T-cell (primary cell): ENCODE results near the gene CLSTN3. TPM values are rescaled to one million over a fixed set of nuclear protein-coding genes. Genes with fewer than 3 reads are reported as not detected.

Experiments
- ATAC-seq, 4 experiments: fragments of 200-7000 bp in 3 of 4; fragments of 150-1000 bp in 1 of 4; cut with Tn5 transposase; replicated peaks in 1 of 4; 1 replicate in 3 of 4; 2 replicates in 1 of 4; pipeline ENCODE4 v1.10.0; 2021; ENCODE audit warnings: moderate library complexity in 3 of 4, mild to moderate bottlenecking in 2 of 4, moderate number of reproducible peaks in 1 of 4
- CTCF ChIA-PET, 2 donors: fragments of 300-600 bp; sonication (Branson Sonifier 250); formaldehyde crosslinking; loops; one replicate each; lab custom pipeline; 2022; ENCODE audit warnings: antibody characterized with exemption in 2 of 2; lab: Charles Lee
- POLR2A ChIA-PET, 2 donors: fragments of 300-600 bp; sonication (Branson Sonifier 250); formaldehyde crosslinking; loops; one replicate each; lab custom pipeline; 2022; ENCODE audit warnings: antibody characterized with exemption in 2 of 2; lab: Charles Lee
- DNase-seq, 35 experiments: peaks; one replicate each; pipeline versions ENCODE4 v3.0.0 to v3.0.0-alpha.2; 2013 to 2023
- H3K27ac ChIP-seq: one replicate; pipeline ENCODE4 v1.5.1; 2013; ENCODE audit warnings: low read length
- H3K27me3 ChIP-seq, 2 experiments: replicated peaks in 1 of 2; 1 replicate in 1 of 2; 2 replicates in 1 of 2; pipeline versions ENCODE4 v1.6.1 to v1.7.0; 2013; ENCODE audit warnings: low read length in 1 of 2, mixed read lengths in 1 of 2; ENCODE audit not compliant: control insufficient read depth in 2 of 2, insufficient read depth in 2 of 2; ENCODE audit errors: extremely low read depth in 1 of 2
- H3K36me3 ChIP-seq, 2 donors: 1 replicate in 1 of 2; 2 replicates in 1 of 2; pipeline versions ENCODE4 v1.6.1 to v1.7.0; 2013; ENCODE audit warnings: low read length in 1 of 2; ENCODE audit not compliant: control insufficient read depth in 2 of 2, insufficient read depth in 1 of 2; ENCODE audit errors: extremely low read depth in 1 of 2
- H3K4me1 ChIP-seq, 2 experiments: 1 replicate in 1 of 2; 2 replicates in 1 of 2; pipeline versions ENCODE4 v1.6.1 to v1.7.0; 2013; ENCODE audit warnings: low read length in 2 of 2, mixed read lengths in 1 of 2; ENCODE audit not compliant: insufficient read depth in 2 of 2, control insufficient read depth in 1 of 2; ENCODE audit errors: extremely low read depth in 1 of 2
- H3K4me3 ChIP-seq, 2 donors: 1 replicate in 1 of 2; 2 replicates in 1 of 2; pipeline versions ENCODE4 v1.5.1 to v1.7.0; 2013; ENCODE audit warnings: mild to moderate bottlenecking in 2 of 2, low read length in 1 of 2, moderate library complexity in 1 of 2; ENCODE audit not compliant: control insufficient read depth in 1 of 2; ENCODE audit errors: extremely low read depth in 1 of 2
- H3K9me3 ChIP-seq: 2 replicates; pipeline ENCODE4 v1.7.0; 2013
- H3K27ac Mint-ChIP-seq, 2 donors: one replicate each; pipeline ENCODE4 v1.8.0; 2020 to 2021; ENCODE audit warnings: mild to moderate bottlenecking in 2 of 2, mixed read lengths in 2 of 2
- H3K27me3 Mint-ChIP-seq, 2 donors: one replicate each; pipeline ENCODE4 v1.8.0; 2021 to 2022; ENCODE audit warnings: mixed read lengths in 2 of 2
- H3K36me3 Mint-ChIP-seq: one replicate; pipeline ENCODE4 v1.8.0; 2021; ENCODE audit warnings: mixed read lengths
- H3K4me1 Mint-ChIP-seq, 3 donors: one replicate each; pipeline ENCODE4 v1.8.0; 2020 to 2022; ENCODE audit warnings: mixed read lengths in 3 of 3, mild to moderate bottlenecking in 1 of 3
- H3K4me3 Mint-ChIP-seq, 3 donors: one replicate each; pipeline ENCODE4 v1.8.0; 2020 to 2022; ENCODE audit warnings: mild to moderate bottlenecking in 3 of 3, mixed read lengths in 3 of 3, moderate library complexity in 3 of 3
- H3K9me3 Mint-ChIP-seq, 3 donors: one replicate each; pipeline ENCODE4 v1.8.0; 2020 to 2022; ENCODE audit warnings: mixed read lengths in 3 of 3
- WGBS: methylation state at CpG from one replicate; pipeline ENCODE4 v1.1.5; 2013; ENCODE audit warnings: missing lambda C conversion rate; ENCODE audit not compliant: insufficient coverage; 5-methylcytosine and 5-hydroxymethylcytosine counted together
- total RNA-seq, 35 experiments: library from RNA in 6 of 35; stranded (reverse) in 6 of 35; fragments of 120-200 nt in 1 of 35; gene quantifications; one replicate each; pipeline versions ENCODE4 v1.2.1 to v1.2.4 and lab custom pipeline; 2013 to 2026

Gene CLSTN3
- total RNA-seq, 5 donors from 2014 or later (not counting 1 experiment from before 2014, with no cell fraction given) = 29.0 to 50.0 (median 41.5) TPM

- ChIA-PET CTCF (interaction anchor here (0.5 to 1.4 kb wide), 7 partner anchors 43 to 827 kb away, joined by 3 to 12 read pairs (median 3); partner anchors contain the start of genes ENO2 (in 1 of the 2) and SPSB2 (in 1 of the 2)), POLR2A (interaction anchor here (0.5 to 0.6 kb wide), 3 partner anchors 108 to 656 kb away, joined by 3 read pairs; no protein-coding TSS in a partner anchor)
- H3K27me3 Mint-ChIP-seq = no peaks in the 10 kb centered on the region
- WGBS = 5% methylated on average over 14 of the region's 21 CpGs
- Histone ChIP-seq H3K4me3 (peak overlapping the region; percentile 60 to 81), H3K4me1 (peaks cover 7 to 28% of the 10 kb centered on the region in 2 experiments), H3K36me3 (peaks cover 5 to 14% of the 10 kb centered on the region in 2 donors), H3K9me3 (no peaks in the 10 kb centered on the region), H3K27ac (peak overlapping the region; percentile 74), H3K27me3 (no peaks in the 10 kb centered on the region)
- peak overlapping the region; percentile 91 to 96 (median 96) for H3K4me3 Mint-ChIP-seq
- peaks cover 39 to 48% (median 41%) of the 10 kb centered on the region in 3 donors for H3K4me1 Mint-ChIP-seq
- ATAC-seq = peak; percentile 28 to 39 (median 32)
- DNase-seq = peak; percentile 15 to 75 (median 57)
- H3K27ac Mint-ChIP-seq = peak overlapping the region; percentile 96 to 97
- H3K9me3 Mint-ChIP-seq = no peaks in the 10 kb centered on the region
- H3K36me3 Mint-ChIP-seq = peaks cover 12% of the 10 kb centered on the region
Measured at GRCh38 chr12:7188562-7189397, 58.6 kb downstream of the CLSTN3 start.

- Histone ChIP-seq H3K4me3 (peak within 1 kb of the TSS; percentile 80 to 81), H3K36me3 (peaks cover 5 to 14% of the 10 kb centered on the region in 2 donors), H3K27me3 (no peaks in the 10 kb centered on the region), H3K27ac (peak within 1 kb of the TSS; percentile 74), H3K9me3 (no peaks in the 10 kb centered on the region), H3K4me1 (peaks cover 7 to 28% of the 10 kb centered on the region in 2 experiments)
- Mint-ChIP-seq H3K27me3 (no peaks in the 10 kb centered on the region), H3K4me1 (peaks cover 44 to 56% (median 46%) of the 10 kb centered on the region in 3 donors), H3K4me3 (peak within 1 kb of the TSS; percentile 91 to 96 (median 96)), H3K27ac (peak within 1 kb of the TSS; percentile 96 to 97), H3K36me3 (peaks cover 16% of the 10 kb centered on the region), H3K9me3 (no peaks in the 10 kb centered on the region)
- ChIA-PET POLR2A (interaction anchor here (0.5 to 0.6 kb wide), 2 partner anchors 107 to 451 kb away, joined by 3 read pairs; no protein-coding TSS in a partner anchor), CTCF (interaction anchor here in 1 of 2 donors (0.5 to 1.4 kb wide), 6 partner anchors 44 to 826 kb away, joined by 3 to 12 read pairs (median 4); partner anchors contain the start of genes ENO2 and SPSB2)
- ATAC-seq (peak; percentile 95 to 97 (median 96)), DNase-seq (peak; percentile 65 to 90 (median 78))
- under 1% methylated on average over 55 of the region's 68 CpGs for WGBS
Measured at GRCh38 chr12:7189398-7190267, 59.5 kb downstream of the CLSTN3 start, which contains the start of gene PEX5. TSS of gene PEX5 (plus strand) at chr12:7189686. CDS start at chr12:7190378, 692 bp downstream.

GRCh38 chr12:7190268-7191055 is 60.3 kb downstream of the CLSTN3 start:
- Mint-ChIP-seq H3K27ac (peak overlapping the region; percentile 58 to 78), H3K9me3 (no peaks in the 10 kb centered on the region), H3K27me3 (no peaks in the 10 kb centered on the region), H3K4me1 (peaks cover 50 to 61% (median 55%) of the 10 kb centered on the region in 3 donors), H3K36me3 (peaks cover 23% of the 10 kb centered on the region), H3K4me3 (peak overlapping the region; percentile 82 to 96 (median 91))
- DNase-seq (peak in 7 of 35 experiments; percentile 2 to 24 (median 9)), ATAC-seq (no peak)
- H3K27me3 ChIP-seq = no peaks in the 10 kb centered on the region
- H3K9me3 ChIP-seq = no peaks in the 10 kb centered on the region
- H3K27ac ChIP-seq = peak overlapping the region; percentile 57
- ChIA-PET POLR2A (interaction anchor here in 1 of 2 donors (0.6 kb wide), 1 partner anchor 746 kb away, joined by 5 read pairs; no protein-coding TSS in a partner anchor), CTCF (no interaction called here)
- WGBS = 40% methylated on average over 11 of the region's 17 CpGs
- H3K4me3 ChIP-seq = peak overlapping the region; percentile 74 to 80
- H3K4me1 ChIP-seq = peaks cover 10 to 28% of the 10 kb centered on the region in 2 experiments
- H3K36me3 ChIP-seq = peaks cover 5 to 14% of the 10 kb centered on the region in 2 donors

GRCh38 chr12:7193674-7194073 is 63.5 kb downstream of the CLSTN3 start:
- Histone ChIP-seq H3K36me3 (peaks cover 7 to 25% of the 10 kb centered on the region in 2 donors), H3K4me1 (peaks cover 8 to 22% of the 10 kb centered on the region in 2 experiments), H3K27me3 (no peaks in the 10 kb centered on the region), H3K9me3 (no peaks in the 10 kb centered on the region), H3K27ac (no peak overlapping the region), H3K4me3 (no peak overlapping the region)
- ATAC-seq (no peak), DNase-seq (no peak)
- H3K36me3 Mint-ChIP-seq = peaks cover 35% of the 10 kb centered on the region
- H3K27me3 Mint-ChIP-seq = no peaks in the 10 kb centered on the region
- CTCF ChIA-PET = interaction anchor here (0.6 to 0.7 kb wide), 3 partner anchors 153 to 625 kb away, joined by 3 to 5 read pairs (median 3); no protein-coding TSS in a partner anchor
- WGBS = no CpG with 5 or more reads among the region's 2 CpGs
- POLR2A ChIA-PET = interaction anchor here (0.6 kb wide), 2 partner anchors 693 to 742 kb away, joined by 3 to 6 read pairs; no protein-coding TSS in a partner anchor
- H3K27ac Mint-ChIP-seq = peak overlapping the region in 1 of 2 donors; percentile 14
- no peaks in the 10 kb centered on the region for H3K9me3 Mint-ChIP-seq
- peaks cover 44 to 53% (median 50%) of the 10 kb centered on the region in 3 donors for H3K4me1 Mint-ChIP-seq
- H3K4me3 Mint-ChIP-seq = no peak overlapping the region

GRCh38 chr12:7197841-7198240 is 67.7 kb downstream of the CLSTN3 start:
- WGBS = 94% methylated on average over 2 of the region's 2 CpGs
- peaks cover 14 to 32% of the 10 kb centered on the region in 2 donors for H3K36me3 ChIP-seq
- H3K9me3 ChIP-seq = no peaks in the 10 kb centered on the region
- ChIA-PET CTCF (no interaction called here), POLR2A (no interaction called here)
- H3K36me3 Mint-ChIP-seq = peaks cover 55% of the 10 kb centered on the region
- no peak overlapping the region for H3K4me3 ChIP-seq
- no peaks in the 10 kb centered on the region for H3K27me3 ChIP-seq
- H3K4me1 Mint-ChIP-seq = peaks cover 17 to 20% (median 19%) of the 10 kb centered on the region in 3 donors
- no peak overlapping the region for H3K27ac Mint-ChIP-seq
- no peak for ATAC-seq
- H3K27ac ChIP-seq = no peak overlapping the region
- no peak for DNase-seq
- no peaks in the 10 kb centered on the region for H3K9me3 Mint-ChIP-seq
- H3K27me3 Mint-ChIP-seq = no peaks in the 10 kb centered on the region
- peaks cover 0 to 3% of the 10 kb centered on the region in 2 experiments for H3K4me1 ChIP-seq
- no peak overlapping the region for H3K4me3 Mint-ChIP-seq
